ENCODE data around the gene SMARCAD1.

GRCh38 chr4:94232519-94232918 is 24.9 kb downstream of the SMARCAD1 start:
- TF ChIP-seq CTCF (IDR thresholded peaks at IDR 0.05) (no peak), POLR2A (IDR thresholded peaks at IDR 0.05) (no peak)

Measured in right lobe of liver (tissue), 4 donors.